Ishikawa (cell line): Measurements from ENCODE around the gene RNF220.
A peak's percentile ranks its signal among the peaks of the same experiment; 100 is the strongest.

Source experiments
- CEBPB ChIP-seq: IDR thresholded peaks from 2 replicates; pipeline ENCODE4 v1.6.1; 2012
- CREB1 ChIP-seq: IDR thresholded peaks from 2 replicates; pipeline ENCODE4 v1.6.1; 2012; ENCODE audit warnings: low read depth
- EGR1 ChIP-seq: IDR thresholded peaks from 2 replicates; pipeline ENCODE4 v1.6.1; 2012
- EP300 ChIP-seq: IDR thresholded peaks from 2 replicates; pipeline ENCODE4 v1.6.1; 2012; ENCODE audit warnings: borderline replicate concordance
- FOXM1 ChIP-seq: IDR thresholded peaks from 2 replicates; pipeline ENCODE4 v1.6.1; 2012; ENCODE audit warnings: low read depth, borderline replicate concordance
- MAX ChIP-seq: IDR thresholded peaks from 2 replicates; pipeline ENCODE4 v1.6.1; 2012
- NFIC ChIP-seq: IDR thresholded peaks from 2 replicates; pipeline ENCODE4 v1.6.1; 2012
- RAD21 ChIP-seq: IDR thresholded peaks from 2 replicates; pipeline ENCODE4 v1.6.1; 2012; ENCODE audit warnings: low read depth
- REST ChIP-seq: IDR thresholded peaks from 2 replicates; pipeline ENCODE4 v1.6.1; 2012; ENCODE audit warnings: low read depth, mild to moderate bottlenecking
- TAF1 ChIP-seq: IDR thresholded peaks from 2 replicates; pipeline ENCODE4 v1.6.1; 2012; ENCODE audit warnings: low read depth, mild to moderate bottlenecking
- TCF12 ChIP-seq: IDR thresholded peaks from 2 replicates; pipeline ENCODE4 v1.6.1; 2012; ENCODE audit warnings: low read depth
- TEAD4 ChIP-seq: IDR thresholded peaks from 2 replicates; pipeline ENCODE4 v1.6.1; 2012
- USF1 ChIP-seq: IDR thresholded peaks from 2 replicates; pipeline ENCODE4 v1.6.1; 2012
- YY1 ChIP-seq: IDR thresholded peaks from 2 replicates; pipeline ENCODE4 v1.6.1; 2012; ENCODE audit warnings: low read depth
- ZBTB7A ChIP-seq: IDR thresholded peaks from 2 replicates; pipeline ENCODE4 v1.6.1; 2012; ENCODE audit warnings: low read depth

The RNF220 gene

GRCh38 chr1:44523593-44524591 is 118.8 kb downstream of the RNF220 start:
- TF ChIP-seq TAF1 (no peak), TEAD4 (no peak)

GRCh38 chr1:44524655-44525500 is 119.8 kb downstream of the RNF220 start:
- TF ChIP-seq FOXM1 = no peak
- TF ChIP-seq TAF1 = no peak
- TF ChIP-seq CEBPB = no peak
- no peak for TF ChIP-seq CREB1
- TF ChIP-seq TCF12 = no peak
- no peak for TF ChIP-seq EP300
- TF ChIP-seq MAX = no peak
- no peak for TF ChIP-seq NFIC
- TF ChIP-seq USF1 = no peak
- TF ChIP-seq EGR1 = no peak
- no peak for TF ChIP-seq REST
- TF ChIP-seq TEAD4 = no peak
- no peak for TF ChIP-seq YY1
- TF ChIP-seq RAD21 = no peak
- TF ChIP-seq ZBTB7A = no peak

GRCh38 chr1:44526295-44527073 is 121.4 kb downstream of the RNF220 start:
- no peak for TF ChIP-seq REST
- no peak for TF ChIP-seq ZBTB7A
- TF ChIP-seq MAX = no peak
- TF ChIP-seq EGR1 = no peak
- TF ChIP-seq CREB1 = no peak
- no peak for TF ChIP-seq TCF12
- TF ChIP-seq USF1 = no peak
- TF ChIP-seq RAD21 = no peak
- no peak for TF ChIP-seq EP300
- no peak for TF ChIP-seq TEAD4
- no peak for TF ChIP-seq CEBPB
- no peak for TF ChIP-seq NFIC
- TF ChIP-seq YY1 = no peak
- no peak for TF ChIP-seq FOXM1

GRCh38 chr1:44531785-44532566 is 126.9 kb downstream of the RNF220 start:
- peak; percentile 73 for TF ChIP-seq REST
- no peak for TF ChIP-seq MAX
- TF ChIP-seq FOXM1 = no peak
